B cell (primary cell): ENCODE measurements around the gene ATG3. TPM values are rescaled to one million over a fixed set of nuclear protein-coding genes. Genes with fewer than 3 reads are reported as not detected.

Experiments used
- ATAC-seq: fragments of 200-7000 bp; cut with Tn5 transposase; one replicate; pipeline ENCODE4 v1.10.0; 2021; ENCODE audit warnings: low read depth, mild to moderate bottlenecking, moderate number of reproducible peaks, moderate library complexity
- CTCF ChIA-PET: fragments of 350-600 bp; sonication (Branson Sonifier 250); formaldehyde crosslinking; loops from one replicate; lab custom pipeline; 2021; ENCODE audit warnings: antibody characterized with exemption, inconsistent platforms; lab: Charles Lee
- POLR2A ChIA-PET: fragments of 350-600 bp; sonication (Branson Sonifier 250); formaldehyde crosslinking; loops from one replicate; lab custom pipeline; 2021; ENCODE audit warnings: antibody characterized with exemption; lab: Charles Lee
- DNase-seq: peaks from one replicate; pipeline ENCODE4 v3.0.0; 2013
- H2AFZ ChIP-seq: 2 replicates; pipeline ENCODE4 v1.6.1; 2012; ENCODE audit warnings: mild to moderate bottlenecking, low read depth, low read length; ENCODE audit not compliant: insufficient read depth, poor library complexity, severe bottlenecking
- H3K27ac ChIP-seq, 2 donors: 1 replicate in 1 of 2; 2 replicates in 1 of 2; pipeline ENCODE4 v1.5.1; 2012 to 2013; ENCODE audit warnings: low read length in 2 of 2, mild to moderate bottlenecking in 2 of 2, moderate library complexity in 1 of 2
- H3K27me3 ChIP-seq, 4 experiments: fragments of 200-600 bp in 1 of 4; sonication (generic) in 1 of 4; replicated peaks in 1 of 4; 1 replicate in 2 of 4; 2 replicates in 2 of 4; pipeline versions ENCODE4 v1.6.1 to v1.7.0; 2013 to 2016; ENCODE audit warnings: low read length in 3 of 4, mild to moderate bottlenecking in 2 of 4, mixed read lengths in 1 of 4, moderate library complexity in 1 of 4; ENCODE audit not compliant: insufficient read depth in 4 of 4, control insufficient read depth in 3 of 4; ENCODE audit errors: control extremely low read depth in 1 of 4
- H3K36me3 ChIP-seq, 2 experiments: replicated peaks in 1 of 2; 1 replicate in 1 of 2; 2 replicates in 1 of 2; pipeline versions ENCODE4 v1.6.1 to v1.7.1; 2013; ENCODE audit warnings: low read length in 1 of 2; ENCODE audit not compliant: insufficient read depth in 2 of 2, control insufficient read depth in 1 of 2; ENCODE audit errors: control extremely low read depth in 1 of 2, extremely low read depth in 1 of 2
- H3K4me1 ChIP-seq, 2 donors: fragments of 200-600 bp in 1 of 2; sonication (generic) in 1 of 2; 1 replicate in 1 of 2; 2 replicates in 1 of 2; pipeline versions ENCODE4 v1.5.1 to v1.6.1; 2013 to 2017; ENCODE audit warnings: low read length in 2 of 2; ENCODE audit not compliant: control insufficient read depth in 2 of 2, insufficient read depth in 2 of 2
- H3K4me2 ChIP-seq: replicated peaks from 2 replicates; pipeline ENCODE3; 2012; ENCODE audit warnings: mild to moderate bottlenecking, low read depth, low read length; ENCODE audit not compliant: poor library complexity, severe bottlenecking
- H3K4me3 ChIP-seq, 5 experiments: fragments of 200-600 bp in 1 of 5; sonication (generic) in 1 of 5; 1 replicate in 3 of 5; 2 replicates in 2 of 5; pipeline versions ENCODE4 v1.5.1 to v1.7.0; 2011 to 2016; ENCODE audit warnings: low read length in 4 of 5, mild to moderate bottlenecking in 4 of 5, low read depth in 2 of 5, control low read depth in 1 of 5, moderate library complexity in 1 of 5; ENCODE audit not compliant: insufficient read depth in 1 of 5; ENCODE audit errors: control extremely low read depth in 1 of 5, extremely low read depth in 1 of 5
- H3K79me2 ChIP-seq: fragments of 200-600 bp; sonication (generic); one replicate; pipeline ENCODE4 v1.6.0; 2016; ENCODE audit warnings: low read length; ENCODE audit not compliant: control insufficient read depth, insufficient read depth
- H3K9ac ChIP-seq: fragments of 200-600 bp; sonication (generic); 2 replicates; pipeline ENCODE4 v1.6.1; 2017; ENCODE audit warnings: mild to moderate bottlenecking, low read length, moderate library complexity
- H3K9me3 ChIP-seq, 3 donors: one replicate each; pipeline versions ENCODE4 v1.6.1 to v1.7.1; 2013; ENCODE audit warnings: low read length in 2 of 3; ENCODE audit not compliant: control insufficient read depth in 2 of 3, insufficient read depth in 1 of 3; ENCODE audit errors: control extremely low read depth in 1 of 3
- H4K20me1 ChIP-seq: 2 replicates; pipeline ENCODE4 v1.6.0; 2012; ENCODE audit warnings: mild to moderate bottlenecking, low read length; ENCODE audit not compliant: insufficient read depth, control insufficient read depth, poor library complexity, severe bottlenecking
- H3K27ac Mint-ChIP-seq: one replicate; pipeline ENCODE4 v1.8.0; 2021; ENCODE audit warnings: mixed read lengths
- H3K27me3 Mint-ChIP-seq: one replicate; pipeline ENCODE4 v1.8.0; 2021; ENCODE audit warnings: mixed read lengths
- H3K4me1 Mint-ChIP-seq: one replicate; pipeline ENCODE4 v1.8.0; 2021; ENCODE audit warnings: mixed read lengths
- H3K4me3 Mint-ChIP-seq: one replicate; pipeline ENCODE4 v1.8.0; 2021; ENCODE audit warnings: mixed read lengths
- H3K9me3 Mint-ChIP-seq: one replicate; pipeline ENCODE4 v1.8.0; 2022; ENCODE audit warnings: mixed read lengths; ENCODE audit not compliant: insufficient read depth
- CTCF ChIP-seq: fragments of 200-600 bp; IDR thresholded peaks from one replicate; pipeline ENCODE4 v1.8.0; 2022; ENCODE audit warnings: antibody characterized with exemption, mild to moderate bottlenecking
- EZH2 ChIP-seq: IDR thresholded peaks from 2 replicates; pipeline ENCODE4 v1.6.1; 2012; ENCODE audit warnings: borderline replicate concordance, low read depth, mild to moderate bottlenecking, moderate library complexity, low read length; ENCODE audit not compliant: insufficient read depth, poor library complexity, severe bottlenecking
- WGBS: methylation state at CpG from one replicate; pipeline ENCODE4 v1.1.5; 2013; ENCODE audit warnings: missing lambda C conversion rate; ENCODE audit not compliant: insufficient coverage; 5-methylcytosine and 5-hydroxymethylcytosine counted together
- intact Hi-C: fragments of 100-400 bp; cut with micrococcal nuclease; formaldehyde crosslinking; loops from one replicate; pipeline ENCODE4 v1.10.0; 2022
- polyA plus RNA-seq: library from polyadenylated mRNA; depleted of rRNA; stranded (reverse); fragments of >200 nt; gene quantifications from 2 replicates; pipeline ENCODE4 v1.2.3, GENCODE V29; 2012
- total RNA-seq, 2 donors: library from RNA; stranded (reverse); fragments of 120-200 nt in 1 of 2; gene quantifications; 1 replicate in 1 of 2; 2 replicates in 1 of 2; pipeline versions ENCODE4 v1.2.3 to v1.2.4, GENCODE V29; 2013 to 2022

ATG3 gene
- total and polyA plus RNA-seq, 2 donors (not counting 1 experiment from before 2014, with no cell fraction given), result 25.2 to 54.9 TPM

GRCh38 chr3:112514527-112515128, 47.1 kb downstream of the ATG3 start:
- no CpG with 5 or more reads among the region's 2 CpGs for WGBS
- POLR2A ChIA-PET, result interaction anchor here (1.7 to 1.8 kb wide), 2 partner anchors 15 to 181 kb away, joined by 6 to 12 read pairs; partner anchors contain the start of genes BTLA and CD200

More at GRCh38 chr3:112514527-112515128, 47.1 kb downstream of the ATG3 start:
- TF ChIP-seq EZH2, result no peak
- no peak for TF ChIP-seq CTCF
- H3K9me3 Mint-ChIP-seq, result peaks cover 7% of the 10 kb centered on the region
- Histone ChIP-seq H3K9me3 (peaks cover 2 to 8% (median 3%) of the 10 kb centered on the region in 3 donors), H3K27ac (peak overlapping the region; percentile 28 to 73), H3K79me2 (peaks cover 36% of the 10 kb centered on the region), H3K9ac (peak overlapping the region; percentile 38), H3K27me3 (no peaks in the 10 kb centered on the region), H3K4me1 (peaks cover 30 to 49% of the 10 kb centered on the region in 2 donors), H3K4me3 (peak overlapping the region in 1 of 5 experiments; percentile 36), H3K36me3 (no peaks in the 10 kb centered on the region), H2AFZ (peak overlapping the region; percentile 37), H3K4me2 (peak overlapping the region; percentile 71), H4K20me1 (no peaks in the 10 kb centered on the region)
- no peaks in the 10 kb centered on the region for H3K27me3 Mint-ChIP-seq
- CTCF ChIA-PET, result interaction anchor here (0.7 to 3.3 kb wide), 8 partner anchors 8 to 403 kb away, joined by 3 to 32 read pairs (median 4); partner anchors contain the start of gene BTLA
- DNase-seq (no peak), ATAC-seq (peak; percentile 60)
- intact Hi-C loops, result loop anchor here (5.0 kb wide), 1 partner anchor 47 kb away; no protein-coding TSS in a partner anchor
- peak overlapping the region; percentile 81 for H3K27ac Mint-ChIP-seq
- H3K4me3 Mint-ChIP-seq, result peak overlapping the region; percentile 26
- H3K4me1 Mint-ChIP-seq, result peaks cover 56% of the 10 kb centered on the region
